CD4-positive, alpha-beta T cell treated with Interferon alpha-2 for 1 hour (primary cell): ENCODE data around the gene TUBE1.
"Not testable (repeated sequence)": the region's sequence is repeated elsewhere in the genome, so short reads cannot be mapped to it uniquely, and the experiment has no call there.

ENCODE experiments used
- DNase-seq, 2 donors: peaks; one replicate each; pipeline ENCODE4 v3.0.0-alpha.2; 2020 to 2022

TUBE1 gene

GRCh38 chr6:112087136-112087911, at the start of gene TUBE1, which contains the start of gene FAM229B:
TSS of gene TUBE1 (minus strand) at chr6:112087482. CDS start at chr6:112087434, 48 bp downstream.
TSS of gene FAM229B (plus strand) at chr6:112087591. CDS start at chr6:112099284, 11,693 bp downstream.
- peak; percentile 94 for DNase-seq

- DNase-seq: no peak
Measured at GRCh38 chr6:112130878-112131277, 43.6 kb upstream of the TUBE1 start.

GRCh38 chr6:112128208-112128607, 40.9 kb upstream of the TUBE1 start:
- DNase-seq: no peak

GRCh38 chr6:112123982-112124381, 36.7 kb upstream of the TUBE1 start:
- DNase-seq: no peak

GRCh38 chr6:112122756-112123155, 35.5 kb upstream of the TUBE1 start:
- DNase-seq: no peak

- no peak for DNase-seq
Measured at GRCh38 chr6:112118034-112118433, 30.8 kb upstream of the TUBE1 start.

- DNase-seq: no peak
Measured at GRCh38 chr6:112117554-112117953, 30.3 kb upstream of the TUBE1 start.

GRCh38 chr6:112116221-112116620, 28.9 kb upstream of the TUBE1 start:
- DNase-seq: no peak

- no peak for DNase-seq
Measured at GRCh38 chr6:112114577-112115223, 27.4 kb upstream of the TUBE1 start.

- no peak for DNase-seq
Measured at GRCh38 chr6:112113918-112114317, 26.6 kb upstream of the TUBE1 start.

GRCh38 chr6:112113431-112113830, 26.1 kb upstream of the TUBE1 start:
- DNase-seq: no peak

- DNase-seq: no peak
Measured at GRCh38 chr6:112109262-112109661, 22.0 kb upstream of the TUBE1 start.

- no peak for DNase-seq
Measured at GRCh38 chr6:112106562-112106961, 19.3 kb upstream of the TUBE1 start.

GRCh38 chr6:112106026-112106425, 18.7 kb upstream of the TUBE1 start:
- not testable (repeated sequence) for DNase-seq

- no peak for DNase-seq
Measured at GRCh38 chr6:112100561-112100960, 13.3 kb upstream of the TUBE1 start.

GRCh38 chr6:112096901-112097300, 9.6 kb upstream of the TUBE1 start:
- DNase-seq: no peak

- no peak for DNase-seq
Measured at GRCh38 chr6:112087916-112088315, 634 bp upstream of the TUBE1 start.

GRCh38 chr6:112086744-112087135, 542 bp downstream of the TUBE1 start:
- peak in 1 of 2 donors; percentile 26 for DNase-seq

- no peak for DNase-seq
Measured at GRCh38 chr6:112085286-112086065, 1.8 kb downstream of the TUBE1 start.

- no peak for DNase-seq
Measured at GRCh38 chr6:112081569-112081968, 5.7 kb downstream of the TUBE1 start.

- DNase-seq: no peak
Measured at GRCh38 chr6:112066606-112067005, 20.7 kb downstream of the TUBE1 start.

GRCh38 chr6:112065426-112065986, 21.8 kb downstream of the TUBE1 start:
- no peak for DNase-seq

- no peak for DNase-seq
Measured at GRCh38 chr6:112062966-112063365, 24.3 kb downstream of the TUBE1 start.
